GM19351 (cell line): ENCODE results near the gene SCCPDH.
"Not testable (repeated sequence)": the region's sequence is repeated elsewhere in the genome, so short reads cannot be mapped to it uniquely, and the experiment has no call there.

Experiments used
- ATAC-seq: cut with Tn5 transposase; IDR thresholded peaks from one replicate; pipeline ENCODE4 v1.9.1; 2021; ENCODE audit warnings: mild to moderate bottlenecking, moderate library complexity; ENCODE audit not compliant: unreplicated experiment

The SCCPDH gene

GRCh38 chr1:246724016-246724730 is at the start of gene SCCPDH:
SCCPDH (plus strand) TSS chr1:246724409; CDS start chr1:246724423, 14 bp downstream.
- peak; percentile 95 for ATAC-seq

- ATAC-seq, result no peak
These were observed 46.4 kb upstream of the SCCPDH start for GRCh38 chr1:246677842-246678241.

GRCh38 chr1:246678816-246679793 is 45.1 kb upstream of the SCCPDH start:
- no peak for ATAC-seq

- no peak for ATAC-seq
These were observed 44.4 kb upstream of the SCCPDH start for GRCh38 chr1:246679794-246680177.

GRCh38 chr1:246680190-246680589 is 44.0 kb upstream of the SCCPDH start:
- ATAC-seq, result no peak

- ATAC-seq, result no peak
These were observed 43.5 kb upstream of the SCCPDH start for GRCh38 chr1:246680696-246681130.

- no peak for ATAC-seq
These were observed 42.0 kb upstream of the SCCPDH start for GRCh38 chr1:246681900-246682895.

- ATAC-seq, result no peak
These were observed 40.7 kb upstream of the SCCPDH start for GRCh38 chr1:246683521-246683920.

GRCh38 chr1:246687002-246687401 is 37.2 kb upstream of the SCCPDH start:
- ATAC-seq, result no peak

GRCh38 chr1:246689409-246690008 is 34.7 kb upstream of the SCCPDH start:
- peak; percentile 99 for ATAC-seq

GRCh38 chr1:246690100-246690499 is 34.1 kb upstream of the SCCPDH start:
- no peak for ATAC-seq

- no peak for ATAC-seq
These were observed 32.4 kb upstream of the SCCPDH start for GRCh38 chr1:246691622-246692495.

GRCh38 chr1:246694213-246694895 is 29.9 kb upstream of the SCCPDH start:
- not testable (repeated sequence) for ATAC-seq

GRCh38 chr1:246695136-246695535 is 29.1 kb upstream of the SCCPDH start:
- ATAC-seq, result no peak

GRCh38 chr1:246695666-246696065 is 28.5 kb upstream of the SCCPDH start:
- no peak for ATAC-seq

GRCh38 chr1:246698466-246699094 is 25.6 kb upstream of the SCCPDH start:
- no peak for ATAC-seq

- ATAC-seq, result peak; percentile 94
These were observed 25.0 kb upstream of the SCCPDH start for GRCh38 chr1:246699095-246699735.

- ATAC-seq, result no peak
These were observed 20.6 kb upstream of the SCCPDH start for GRCh38 chr1:246703581-246703980.
